Right kidney (tissue), 1 donor: Measurements from ENCODE around the gene SMIM44.
"Not testable (repeated sequence)": the region's sequence is repeated elsewhere in the genome, so short reads cannot be mapped to it uniquely, and the experiment has no call there.

ENCODE experiments used
- DNase-seq: peaks from one replicate; pipeline ENCODE4 v3.0.0-alpha.2; 2016

The SMIM44 gene

DNA sequence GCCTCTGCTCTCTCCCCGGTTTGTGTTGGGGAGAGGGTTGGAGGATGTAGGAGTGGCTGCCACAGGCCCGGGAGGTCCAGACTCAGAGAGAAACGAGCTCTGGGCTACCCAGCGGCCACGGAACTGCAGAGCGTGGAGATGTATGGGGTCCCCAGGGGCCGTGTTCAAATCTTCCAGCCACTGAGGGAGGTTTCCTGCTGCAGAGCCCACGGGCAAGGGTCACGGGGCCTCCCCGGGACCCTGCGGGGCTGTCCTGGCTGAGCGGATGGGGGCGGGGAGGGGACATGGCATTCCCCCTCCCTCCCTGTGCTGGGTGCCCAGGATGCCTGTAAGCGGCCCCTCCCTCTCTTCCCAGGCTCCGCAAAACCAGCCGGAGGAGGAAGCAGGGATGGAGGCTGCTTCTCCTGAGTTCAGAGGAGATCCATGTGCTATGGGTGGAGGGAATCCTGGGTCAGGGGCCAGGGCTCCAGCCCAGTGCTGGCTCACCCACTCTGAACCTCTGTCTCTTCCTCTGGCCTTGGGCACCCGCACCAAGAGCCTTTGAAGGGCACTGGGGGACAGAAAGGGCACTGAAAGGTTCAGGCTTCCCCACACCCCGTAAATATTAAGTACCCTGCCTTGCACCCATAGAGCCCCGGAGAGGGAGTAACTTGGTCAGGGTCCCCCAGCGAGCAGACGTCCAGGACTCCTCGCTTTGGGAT, 25.6 kb downstream of the SMIM44 start:
- DNase-seq: no peak

- DNase-seq: no peak
These were observed 26.2 kb downstream of the SMIM44 start for GRCh38 chr19:3456925-3457527.

DNA sequence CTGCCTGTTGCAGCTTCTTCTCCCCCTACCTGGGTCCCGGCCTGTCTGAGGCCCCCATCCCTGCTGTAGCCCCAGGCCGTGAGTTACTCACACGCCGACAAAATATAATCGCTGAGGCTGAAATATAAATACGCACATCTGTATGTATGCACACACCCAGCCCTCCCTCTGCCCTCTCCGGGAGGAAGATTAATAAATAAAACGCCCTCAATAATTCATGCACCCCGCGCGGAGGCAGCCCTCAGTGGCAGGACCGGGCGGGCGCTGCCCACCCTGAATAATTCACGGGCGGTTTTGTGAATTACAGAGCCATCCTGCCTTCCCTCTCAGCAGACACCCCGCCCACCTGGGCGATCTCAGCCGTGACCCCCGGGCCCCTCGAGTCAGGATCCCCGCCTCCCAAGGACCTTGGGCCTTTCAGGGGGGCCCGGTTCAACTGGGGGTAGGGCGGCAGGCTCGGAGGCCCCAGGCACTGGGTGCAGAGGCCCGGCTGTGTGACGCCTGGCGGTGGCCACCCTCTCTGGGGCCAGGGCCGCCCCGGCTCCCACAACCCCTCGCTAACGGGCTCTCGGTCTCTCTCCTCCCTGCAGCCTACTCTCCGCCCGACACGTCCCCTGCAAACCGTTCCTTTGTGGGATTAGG, 27.2 kb downstream of the SMIM44 start:
- DNase-seq: no peak

DNA sequence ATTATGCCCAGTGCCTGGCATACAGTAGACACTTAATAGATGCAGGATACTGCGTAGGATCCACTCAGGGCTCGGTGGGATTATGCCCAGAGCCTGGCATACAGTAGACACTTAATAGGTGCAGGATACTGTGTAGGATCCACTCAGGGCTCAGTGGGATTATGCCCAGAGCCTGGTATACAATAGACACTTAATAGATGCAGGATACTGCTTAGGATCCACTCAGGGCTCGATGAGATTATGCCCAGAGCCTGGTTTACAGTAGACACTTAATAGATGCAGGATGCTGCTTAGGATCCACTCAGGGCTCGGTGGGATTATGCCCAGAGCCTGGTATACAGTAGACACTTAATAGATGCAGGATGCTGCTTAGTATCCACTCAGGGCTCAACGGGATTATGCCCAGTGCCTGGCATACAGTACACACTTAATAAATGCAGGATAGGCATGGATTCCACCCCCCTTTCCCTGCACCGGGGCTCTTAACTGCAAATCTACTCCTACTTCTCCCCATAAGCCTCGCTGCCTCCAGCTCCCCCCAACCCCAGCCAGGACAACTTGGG, 27.8 kb downstream of the SMIM44 start:
- no peak for DNase-seq

DNA sequence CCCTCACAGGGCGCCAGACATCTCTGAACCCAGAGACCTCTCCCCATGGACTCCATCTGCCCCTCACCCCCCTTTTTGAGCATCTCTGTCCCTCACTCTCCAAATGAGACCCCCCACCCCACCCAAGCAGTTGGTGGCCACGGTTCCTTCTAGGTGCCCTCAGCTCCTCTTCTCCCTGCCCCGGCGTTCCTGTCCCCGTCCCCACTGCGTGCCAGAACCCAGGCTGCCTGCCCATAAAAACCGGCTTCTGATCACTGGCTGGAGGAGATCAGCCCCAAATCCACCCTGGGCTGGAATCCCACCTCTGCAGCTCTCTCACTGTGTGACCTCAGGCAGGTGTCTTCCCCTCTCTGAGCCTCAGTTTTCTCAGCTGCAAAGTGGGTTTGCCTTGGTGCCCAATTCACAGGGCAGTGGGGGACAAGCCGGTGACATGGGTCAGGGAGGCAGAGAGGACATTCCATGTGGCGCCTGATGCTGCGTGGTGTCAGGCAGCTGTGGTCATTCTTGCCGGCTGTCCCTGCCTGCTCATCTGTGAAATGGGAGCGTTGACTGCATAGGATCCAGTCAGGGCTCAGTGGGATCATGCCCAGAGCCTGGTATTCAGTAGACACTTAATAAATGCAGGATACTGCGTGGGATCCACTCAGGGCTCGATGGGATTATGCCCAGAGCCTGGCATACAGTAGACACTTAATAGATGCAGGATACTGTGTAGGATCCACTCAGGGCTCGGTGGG, 28.4 kb downstream of the SMIM44 start:
- no peak for DNase-seq

- DNase-seq: no peak
These were observed 29.4 kb downstream of the SMIM44 start for GRCh38 chr19:3453840-3454239.

DNA sequence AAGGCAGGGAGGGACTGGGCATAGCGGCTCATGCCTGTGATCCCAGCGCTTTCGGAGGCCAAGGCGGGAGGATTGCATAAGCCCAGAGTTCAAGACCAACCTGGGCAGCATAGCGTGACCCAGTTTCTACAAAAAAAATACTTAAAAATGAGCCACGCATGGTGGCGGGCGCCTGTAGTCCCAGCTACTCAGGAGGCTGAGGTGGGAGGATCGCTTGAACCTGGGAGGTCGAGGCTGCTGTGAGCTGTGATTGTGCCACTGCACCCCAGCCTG, 30.4 kb downstream of the SMIM44 start:
- DNase-seq: not testable (repeated sequence)

DNA sequence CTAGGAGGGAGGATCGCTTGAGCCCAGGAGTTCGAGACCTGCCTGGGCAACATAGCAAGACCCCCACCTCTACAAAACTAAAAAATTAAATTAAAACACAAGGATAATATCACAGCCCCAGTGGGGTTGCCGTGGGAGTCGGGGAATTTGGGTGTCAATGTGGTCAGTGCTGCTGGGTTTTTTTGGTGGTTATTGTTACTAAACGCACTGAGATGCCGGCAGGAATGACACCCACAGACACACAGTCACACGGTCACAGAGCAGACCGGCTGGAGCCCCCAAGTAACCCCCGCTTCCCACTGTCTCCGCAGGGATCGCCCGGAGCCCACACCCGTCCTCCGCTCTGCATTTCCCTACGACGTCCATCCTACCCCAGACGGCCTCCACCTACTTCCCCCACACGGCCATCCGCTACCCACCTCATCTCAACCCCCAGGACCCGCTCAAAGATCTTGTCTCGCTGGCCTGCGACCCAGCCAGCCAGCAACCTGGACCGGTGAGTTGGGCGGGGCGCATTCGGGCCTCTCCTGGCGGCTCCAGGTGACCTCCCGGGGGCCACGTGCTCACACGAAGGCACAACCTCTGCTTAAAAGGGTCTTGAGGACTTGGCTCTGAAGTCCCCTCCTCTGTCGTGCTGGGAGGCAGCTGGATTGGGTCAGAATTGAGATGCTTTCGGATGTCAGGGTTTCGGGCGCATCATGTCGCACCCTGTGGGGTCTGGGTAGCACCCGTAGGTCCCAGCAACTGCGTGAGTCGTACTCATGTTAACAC, 30.9 kb downstream of the SMIM44 start:
- DNase-seq: no peak

- no peak for DNase-seq
These were observed 31.8 kb downstream of the SMIM44 start for GRCh38 chr19:3451451-3451866.

DNA sequence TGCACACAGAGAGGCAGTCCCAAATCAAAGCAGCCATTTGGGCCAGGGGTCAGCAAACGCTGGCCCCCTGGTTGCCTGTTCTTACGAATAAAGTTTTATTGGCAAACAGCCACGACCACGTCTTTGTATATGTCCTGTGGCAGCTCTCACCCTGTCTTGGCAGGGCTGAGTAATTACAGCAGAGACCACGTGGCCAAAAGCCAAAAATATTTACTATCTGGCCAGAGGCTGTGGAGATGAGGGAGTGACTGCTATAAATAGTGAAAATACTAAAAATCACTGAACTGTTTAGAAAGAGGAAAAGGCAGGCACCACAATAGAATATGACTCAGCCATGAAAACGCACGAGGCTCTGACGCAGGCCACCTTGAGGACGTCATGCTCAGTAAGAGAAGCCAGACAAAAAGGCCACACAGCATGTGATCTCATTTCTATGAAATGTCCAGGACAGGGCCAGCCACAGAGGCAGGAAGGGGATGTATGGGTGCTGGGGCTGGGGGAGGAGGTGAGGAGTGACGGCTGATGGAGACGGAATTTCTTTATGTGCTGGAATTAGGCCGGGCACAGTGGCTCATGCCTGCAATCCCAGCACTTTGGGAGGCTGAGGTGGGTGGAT, 32.3 kb downstream of the SMIM44 start:
- no peak for DNase-seq

DNA sequence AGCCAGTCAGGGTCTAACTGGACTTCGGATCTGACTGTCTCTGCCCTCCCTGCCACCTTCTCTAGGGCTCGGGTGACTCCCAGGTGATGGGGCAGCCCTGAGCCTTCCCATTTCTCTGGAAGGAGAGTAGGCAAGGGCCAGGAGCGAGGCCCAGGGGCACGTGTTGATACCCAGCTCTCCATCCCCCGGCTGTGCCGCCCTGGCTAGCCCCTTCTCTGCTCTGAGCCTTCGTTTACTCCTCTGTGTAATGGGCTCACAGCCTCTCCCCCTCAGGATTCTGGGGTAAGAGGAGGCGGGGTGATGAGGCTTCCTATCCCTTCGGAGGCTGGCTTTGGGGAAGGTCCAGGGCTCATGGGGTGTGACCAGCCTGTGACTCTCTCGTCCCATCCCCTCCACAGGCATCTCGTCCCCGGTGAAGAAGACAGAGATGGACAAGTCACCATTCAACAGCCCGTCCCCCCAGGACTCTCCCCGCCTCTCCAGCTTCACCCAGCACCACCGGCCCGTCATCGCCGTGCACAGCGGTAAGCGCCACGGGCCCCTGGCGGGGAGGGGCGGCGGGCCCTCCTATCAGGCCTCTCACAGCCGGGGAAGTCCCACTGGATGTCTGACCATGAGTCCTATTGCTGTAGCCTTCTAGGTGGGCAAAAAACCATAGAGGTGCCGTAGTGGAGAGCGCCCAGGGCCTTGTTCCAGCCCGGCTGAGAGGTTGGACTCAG, 34.5 kb downstream of the SMIM44 start:
- DNase-seq: no peak

- not testable (repeated sequence) for DNase-seq
These were observed 36.6 kb downstream of the SMIM44 start for GRCh38 chr19:3446657-3447056.

- DNase-seq: no peak
These were observed 38.5 kb downstream of the SMIM44 start for GRCh38 chr19:3444695-3445234.

DNA sequence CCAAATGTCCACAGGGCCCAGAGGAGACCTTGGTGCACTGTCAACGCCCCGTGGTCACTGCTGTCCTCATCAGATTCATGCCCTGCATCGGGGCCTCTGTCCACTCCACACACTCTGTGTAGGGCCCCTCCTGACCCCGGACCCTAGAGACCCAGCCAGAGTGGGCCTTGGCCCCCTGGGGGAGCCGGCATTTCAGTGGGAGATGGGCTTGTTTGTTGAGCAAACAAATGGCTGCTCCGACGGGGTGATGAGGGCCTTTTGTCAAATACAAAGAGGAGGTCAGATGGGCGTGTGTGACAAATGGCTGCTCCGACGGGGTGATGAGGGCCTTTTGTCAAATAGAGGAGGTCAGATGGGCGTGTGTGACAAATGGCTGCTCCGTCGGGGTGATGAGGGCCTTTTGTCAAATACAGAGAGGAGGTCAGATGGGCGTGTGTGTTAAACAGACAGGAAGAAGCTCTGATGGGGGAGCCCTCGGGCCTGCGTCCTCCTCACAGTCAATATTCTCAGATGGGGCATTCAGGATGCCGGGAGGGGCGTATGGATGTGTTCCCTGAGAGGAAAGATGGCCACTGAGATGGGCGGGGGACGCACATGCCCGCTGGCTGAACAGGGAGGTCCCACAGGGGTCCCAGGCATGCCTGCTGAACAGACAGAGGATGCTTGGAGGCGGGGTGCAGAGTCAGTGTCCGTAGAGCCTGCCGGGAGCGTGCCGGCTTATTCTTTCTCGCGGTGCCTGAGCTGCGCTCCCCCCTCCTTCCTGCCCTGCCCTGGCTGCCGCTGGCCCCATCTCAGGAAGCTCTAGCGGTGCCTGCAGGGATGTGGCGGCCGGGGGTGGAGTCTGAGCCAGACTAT, 39.2 kb downstream of the SMIM44 start:
- peak; percentile 60 for DNase-seq

DNA sequence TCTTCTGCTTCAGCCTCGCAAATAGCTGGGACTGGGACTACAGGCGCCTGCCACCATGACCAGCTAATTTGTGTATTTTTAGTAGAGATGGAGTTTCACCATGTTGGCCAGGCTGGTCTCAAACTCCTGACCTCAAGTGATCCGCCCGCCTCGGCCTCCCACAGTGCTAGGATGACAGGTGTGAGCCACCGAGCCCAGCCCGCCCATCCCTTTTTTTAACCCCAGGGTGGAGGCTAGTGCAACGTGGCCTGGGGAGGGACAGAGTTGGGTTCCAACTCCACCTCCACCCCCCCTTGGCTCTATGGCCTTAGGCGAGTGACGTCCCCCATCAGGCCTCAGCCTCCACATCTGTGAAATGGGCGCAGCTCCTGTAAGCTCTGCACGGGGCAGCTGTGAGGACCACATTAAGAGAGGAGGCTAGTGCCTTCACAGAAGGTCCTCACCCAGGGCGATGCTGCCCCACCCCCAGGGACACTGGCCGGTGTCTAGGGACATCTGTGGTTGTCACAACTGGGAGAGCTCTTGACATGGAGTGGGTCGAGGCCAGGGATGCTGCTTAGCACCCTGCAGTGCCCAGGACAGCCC, 40.7 kb downstream of the SMIM44 start:
- DNase-seq: no peak

DNA sequence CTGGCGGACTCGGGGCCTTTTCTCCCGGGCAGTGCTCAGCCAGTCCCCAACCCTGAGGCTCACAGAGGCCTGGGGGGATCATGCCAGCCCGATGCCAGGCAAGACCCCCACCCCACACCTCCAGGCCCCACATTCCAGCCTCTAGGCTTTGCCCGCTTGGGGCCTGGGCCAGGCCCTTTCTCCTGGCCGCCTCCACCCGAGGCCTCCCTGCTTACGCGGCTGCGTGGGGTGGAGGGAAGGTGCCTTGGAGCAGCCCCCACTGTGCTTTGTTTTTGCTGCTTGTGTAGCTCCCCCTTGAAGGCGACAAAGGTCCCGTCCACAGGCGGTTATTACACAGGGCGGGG, 41.3 kb downstream of the SMIM44 start:
- DNase-seq: no peak

DNA sequence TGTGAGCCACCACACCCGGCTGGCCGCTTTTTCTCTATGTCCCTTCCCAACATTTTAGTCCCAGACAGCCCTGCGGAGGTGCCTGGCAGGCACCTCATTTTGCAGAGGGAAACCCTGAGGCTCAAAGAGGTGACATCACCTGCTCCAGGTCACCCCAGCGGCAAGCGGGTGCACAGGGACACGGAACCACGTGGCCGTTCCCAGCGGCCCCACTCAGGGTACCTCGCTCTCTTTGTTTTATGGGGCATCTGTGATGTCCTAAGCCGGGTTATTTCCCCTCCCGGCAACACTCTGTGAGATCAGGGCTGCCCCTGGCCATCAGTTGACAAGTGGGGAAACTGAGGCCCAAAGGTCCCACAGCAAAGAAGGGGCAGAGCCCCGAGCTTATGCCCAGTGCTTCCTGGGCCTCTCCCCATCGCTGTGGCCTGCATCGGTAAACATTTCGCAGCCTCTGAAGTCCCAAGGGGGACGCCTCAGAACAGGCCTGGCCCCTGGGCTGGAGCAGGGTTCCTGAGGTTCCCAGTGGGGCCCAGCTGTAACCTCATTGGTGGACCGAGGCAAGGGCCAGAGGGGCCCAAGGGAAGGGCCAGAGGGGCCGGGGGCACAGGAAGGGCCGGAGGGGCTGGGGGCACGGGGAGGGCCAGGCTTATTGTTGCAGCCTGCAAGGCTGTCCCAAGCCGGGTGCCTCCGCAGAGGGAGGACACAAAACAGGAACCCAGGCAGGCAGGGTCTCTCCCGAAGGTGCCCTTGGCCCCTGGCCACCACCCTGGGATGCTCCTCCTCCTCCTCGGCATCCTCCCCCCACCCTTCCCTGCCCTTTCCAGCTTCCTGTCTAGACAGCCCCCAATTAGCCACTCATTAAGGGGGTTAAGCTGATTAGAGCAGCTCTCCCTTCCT, 41.9 kb downstream of the SMIM44 start:
- no peak for DNase-seq

DNA sequence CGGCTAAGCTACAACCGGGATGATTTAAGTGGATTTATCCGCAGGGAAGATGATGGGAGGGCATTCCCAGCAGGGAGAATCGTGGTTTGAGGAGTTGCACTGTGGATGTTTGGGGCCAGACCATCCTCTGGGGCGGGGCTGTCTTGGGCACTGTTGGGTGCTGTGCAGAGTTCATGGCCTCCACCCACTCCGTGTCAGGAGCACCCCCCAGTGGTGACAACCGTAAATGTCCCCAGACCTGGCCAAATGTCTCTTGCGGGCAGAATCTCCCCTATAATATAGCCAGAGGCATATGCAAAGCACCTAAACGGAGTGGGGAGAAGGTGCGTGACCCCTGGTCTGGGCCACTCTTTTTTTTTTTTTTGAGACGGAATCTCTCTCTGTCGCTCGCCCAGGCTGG, 43.2 kb downstream of the SMIM44 start:
- DNase-seq: no peak
